DND-41 (cell line): ENCODE data around the gene EPAS1.

Source experiments
- EZH2 ChIP-seq: IDR thresholded peaks from 3 replicates; pipeline ENCODE4 v1.6.1; 2012; ENCODE audit warnings: borderline replicate concordance, low read depth, mild to moderate bottlenecking, moderate library complexity, low read length, inconsistent platforms; ENCODE audit not compliant: severe bottlenecking
- TF ChIP-seq, protein P1 (sequence below): IDR thresholded peaks from 2 replicates; pipeline ENCODE4 v1.5.1; 2012; ENCODE audit warnings: borderline replicate concordance, low read length, moderate library complexity, mild to moderate bottlenecking; ENCODE audit not compliant: poor library complexity, severe bottlenecking; ENCODE audit errors: extremely low read depth

DNA sequence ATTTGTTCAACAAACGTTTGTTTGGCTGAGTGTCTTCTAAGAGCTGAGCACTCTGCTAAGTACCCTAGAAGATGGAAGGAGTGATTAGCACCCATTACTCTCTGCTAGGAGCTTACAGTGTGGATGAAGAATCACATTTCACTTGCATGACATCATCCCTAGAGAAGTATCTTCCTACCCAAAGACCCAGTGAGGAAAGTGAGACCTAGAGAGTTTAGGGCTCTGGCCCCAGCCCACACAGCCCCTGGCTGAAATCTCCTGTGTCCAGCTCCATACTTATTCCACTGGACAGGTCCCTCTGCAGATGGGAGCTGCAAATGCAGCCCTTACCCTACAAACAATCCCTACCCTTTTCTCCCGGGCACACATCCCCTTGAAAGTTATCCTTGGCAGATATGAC, 26.8 kb upstream of the EPAS1 start:
- TF ChIP-seq, protein P1, sequence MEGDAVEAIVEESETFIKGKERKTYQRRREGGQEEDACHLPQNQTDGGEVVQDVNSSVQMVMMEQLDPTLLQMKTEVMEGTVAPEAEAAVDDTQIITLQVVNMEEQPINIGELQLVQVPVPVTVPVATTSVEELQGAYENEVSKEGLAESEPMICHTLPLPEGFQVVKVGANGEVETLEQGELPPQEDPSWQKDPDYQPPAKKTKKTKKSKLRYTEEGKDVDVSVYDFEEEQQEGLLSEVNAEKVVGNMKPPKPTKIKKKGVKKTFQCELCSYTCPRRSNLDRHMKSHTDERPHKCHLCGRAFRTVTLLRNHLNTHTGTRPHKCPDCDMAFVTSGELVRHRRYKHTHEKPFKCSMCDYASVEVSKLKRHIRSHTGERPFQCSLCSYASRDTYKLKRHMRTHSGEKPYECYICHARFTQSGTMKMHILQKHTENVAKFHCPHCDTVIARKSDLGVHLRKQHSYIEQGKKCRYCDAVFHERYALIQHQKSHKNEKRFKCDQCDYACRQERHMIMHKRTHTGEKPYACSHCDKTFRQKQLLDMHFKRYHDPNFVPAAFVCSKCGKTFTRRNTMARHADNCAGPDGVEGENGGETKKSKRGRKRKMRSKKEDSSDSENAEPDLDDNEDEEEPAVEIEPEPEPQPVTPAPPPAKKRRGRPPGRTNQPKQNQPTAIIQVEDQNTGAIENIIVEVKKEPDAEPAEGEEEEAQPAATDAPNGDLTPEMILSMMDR, result no peak
- no peak for TF ChIP-seq EZH2
